H54 (cell line): ENCODE measurements around the gene TUBB3.
"Not testable (repeated sequence)": the region's sequence is repeated elsewhere in the genome, so short reads cannot be mapped to it uniquely, and the experiment has no call there.

Experiments
- DNase-seq: peaks from one replicate; pipeline ENCODE4 v3.0.0; 2011; ENCODE audit warnings: low spot score, mixed read lengths; ENCODE audit not compliant: insufficient read length
- FAIRE-seq: peaks from 3 replicates; lab custom pipeline; 2011; peaks lifted over from hg19 to GRCh38; lab: Jason Lieb, UNC
- POLR2A ChIP-seq: IDR thresholded peaks from 2 replicates; pipeline ENCODE4 v1.6.1; 2011; ENCODE audit warnings: low read depth, mild to moderate bottlenecking, low read length

Gene TUBB3

DNA sequence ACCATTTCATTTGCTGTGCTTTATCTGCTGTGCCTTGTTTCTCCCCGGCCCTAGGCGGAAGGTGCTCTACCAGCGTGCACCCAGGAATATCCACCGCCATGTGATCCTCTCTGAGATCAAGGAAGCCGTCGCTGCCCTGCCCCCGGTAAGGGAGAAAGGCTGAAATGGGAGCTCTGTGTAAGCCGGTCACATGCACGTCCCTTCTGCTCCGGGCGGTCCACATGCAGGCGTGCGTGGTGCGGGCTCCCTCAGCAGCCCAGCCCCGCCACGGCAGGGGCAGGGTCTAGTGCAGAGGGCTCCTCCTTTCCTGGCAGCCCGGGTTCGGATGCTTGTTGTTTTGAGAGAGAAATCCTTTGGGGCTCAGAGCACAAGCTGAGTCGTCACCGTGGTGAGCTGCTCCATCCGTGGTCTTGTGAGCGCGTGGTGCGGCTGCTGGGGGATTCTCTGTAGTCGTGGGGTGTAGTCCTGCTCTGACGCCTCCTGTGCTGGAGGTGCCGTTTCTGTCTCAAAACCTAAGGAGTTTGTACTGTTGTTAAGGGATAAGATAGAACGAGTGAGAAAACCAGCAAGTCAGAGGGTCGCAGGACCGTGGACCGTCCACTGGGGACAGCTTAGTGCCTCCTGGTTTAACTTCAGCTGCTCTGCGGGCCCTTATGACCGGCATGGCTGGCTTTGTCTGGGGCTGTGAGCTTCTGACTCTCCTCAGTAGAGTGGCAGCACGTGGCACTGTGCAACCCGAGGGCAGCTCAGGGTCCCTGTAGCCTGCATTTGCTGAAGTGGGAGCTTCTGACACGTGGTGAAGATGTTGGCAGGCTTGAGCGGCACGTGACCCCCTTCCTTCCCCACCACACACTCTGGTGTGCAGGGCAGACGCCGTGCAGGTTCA lies 16.8 kb upstream of the TUBB3 start:
- FAIRE-seq (no peak), DNase-seq (no peak)
- TF ChIP-seq POLR2A = no peak

DNA sequence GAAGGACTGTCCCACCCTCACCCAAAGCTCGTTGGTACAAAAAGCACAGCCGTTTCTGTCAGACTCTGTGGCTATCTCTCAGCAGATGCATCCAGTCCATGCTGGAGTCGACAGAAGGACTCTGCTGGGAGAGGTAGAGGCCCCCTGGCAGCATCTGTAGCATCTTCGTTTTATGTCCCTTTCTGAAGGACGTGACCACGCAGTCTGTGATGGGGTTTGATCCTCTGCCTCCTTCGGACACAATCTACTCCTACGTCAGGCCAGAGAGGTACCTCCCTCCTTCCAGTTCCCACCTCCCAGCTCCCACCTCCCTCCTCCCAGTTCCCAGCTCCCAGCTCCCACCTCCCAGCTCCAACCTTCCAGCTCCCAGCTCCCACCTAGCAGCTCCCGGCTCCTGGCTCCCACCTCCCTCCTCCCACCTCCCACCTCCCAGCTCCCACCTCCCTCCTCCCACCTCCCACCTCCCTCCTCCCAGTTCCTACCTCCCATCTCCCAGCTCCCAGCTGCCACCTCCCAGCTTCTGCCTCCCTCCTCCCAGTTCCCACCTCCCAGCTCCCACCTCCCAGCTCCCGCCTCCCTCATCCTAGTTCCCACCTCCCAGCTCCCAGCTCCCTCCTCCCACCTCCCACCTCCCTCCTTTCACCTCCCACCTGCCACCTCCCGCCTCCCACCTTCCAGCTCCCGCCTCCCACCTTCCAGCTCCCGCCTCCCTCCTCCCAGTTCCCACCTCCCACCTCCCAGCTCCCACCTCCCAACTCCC lies 15.9 kb upstream of the TUBB3 start:
- FAIRE-seq = no peak
- DNase-seq = no peak

DNA sequence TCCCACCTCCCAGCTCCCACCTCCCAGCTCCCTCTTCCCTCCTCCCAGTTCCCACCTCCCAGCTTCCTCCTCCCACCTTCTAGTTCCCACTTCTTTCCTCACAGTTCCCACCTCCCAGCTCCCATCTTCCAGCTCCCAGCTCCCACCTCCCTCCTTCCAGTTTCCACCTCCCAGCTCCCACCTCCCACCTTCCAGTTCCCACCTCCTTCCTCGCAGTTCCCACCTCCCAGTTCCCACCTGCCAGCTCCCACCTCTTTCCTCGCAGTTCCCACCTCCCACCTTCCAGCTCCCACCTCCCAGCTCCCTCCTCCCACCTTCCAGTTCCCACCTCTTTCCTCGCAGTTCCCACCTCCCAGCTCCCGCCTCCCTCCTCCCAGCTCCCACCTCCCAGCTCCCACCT lies 14.9 kb upstream of the TUBB3 start:
- TF ChIP-seq POLR2A = no peak
- FAIRE-seq (no peak), DNase-seq (no peak)

More for the DNA sequence above, 15.9 kb upstream of the TUBB3 start:
- no peak for TF ChIP-seq POLR2A

GRCh38 chr16:89909777-89910716 lies 13.1 kb upstream of the TUBB3 start:
- peak; percentile 95 for DNase-seq
- FAIRE-seq = no peak
- no peak for TF ChIP-seq POLR2A

- no peak for DNase-seq
- FAIRE-seq = no peak
- TF ChIP-seq POLR2A = no peak
These were observed 12.3 kb upstream of the TUBB3 start for GRCh38 chr16:89910717-89911354.

DNA sequence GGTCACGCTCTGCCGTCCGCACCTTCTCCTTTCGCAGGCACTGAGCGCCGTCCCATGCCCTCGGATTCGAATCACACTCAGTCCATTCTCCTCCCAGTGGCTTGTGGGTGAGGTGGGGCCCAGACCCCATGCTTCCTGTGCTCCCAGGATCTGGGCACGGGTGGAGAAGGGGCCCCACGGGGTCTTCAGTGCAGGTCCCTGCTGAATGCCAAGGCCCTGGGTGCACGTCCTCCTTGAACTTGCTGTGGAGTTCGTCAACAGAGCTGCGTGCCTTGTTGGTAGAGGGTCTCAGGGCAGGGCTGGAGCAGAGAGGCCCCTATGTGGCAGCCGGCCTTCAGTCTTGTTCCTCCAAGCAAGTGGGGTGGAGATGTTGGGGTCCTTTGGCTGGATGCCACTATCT lies 11.8 kb upstream of the TUBB3 start:
- no peak for TF ChIP-seq POLR2A
- DNase-seq (no peak), FAIRE-seq (no peak)

- no peak for TF ChIP-seq POLR2A
- FAIRE-seq (no peak), DNase-seq (no peak)
These were observed 11.0 kb upstream of the TUBB3 start for GRCh38 chr16:89912143-89912542.

- TF ChIP-seq POLR2A = no peak
- DNase-seq (no peak), FAIRE-seq (no peak)
These were observed 10.5 kb upstream of the TUBB3 start for GRCh38 chr16:89912627-89913026.

GRCh38 chr16:89913408-89914387 lies 9.4 kb upstream of the TUBB3 start:
- no peak for DNase-seq
- no peak for FAIRE-seq
- TF ChIP-seq POLR2A = no peak

DNA sequence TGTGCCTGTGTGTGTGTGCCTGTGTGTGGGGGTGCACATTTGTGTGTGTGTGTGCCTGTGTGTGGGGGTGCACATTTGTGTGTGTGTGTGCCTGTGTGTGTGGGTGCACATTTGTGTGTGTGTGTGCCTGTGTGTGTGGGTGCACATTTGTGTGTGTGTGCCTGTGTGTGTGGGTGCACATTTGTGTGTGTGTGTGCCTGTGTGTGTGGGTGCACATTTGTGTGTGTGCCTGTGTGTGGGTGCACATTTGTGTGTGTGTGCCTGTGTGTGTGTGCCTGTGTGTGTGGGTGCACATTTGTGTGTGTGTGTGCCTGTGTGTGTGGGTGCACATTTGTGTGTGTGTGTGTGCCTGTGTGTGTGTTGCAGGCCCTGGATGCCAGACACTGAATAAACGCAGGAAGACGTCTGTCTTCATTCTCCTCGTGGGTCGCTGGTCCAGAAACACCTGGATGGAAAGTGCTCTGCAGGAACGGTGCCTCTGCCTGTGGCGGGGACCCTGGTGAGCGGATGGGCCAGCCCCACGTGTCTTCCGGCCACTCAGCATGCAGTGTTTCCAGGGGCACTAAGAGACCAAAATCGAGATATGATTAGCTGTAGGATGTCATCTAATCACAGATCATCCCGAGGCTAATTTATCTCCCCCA lies 8.4 kb upstream of the TUBB3 start:
- DNase-seq, FAIRE-seq: not testable (repeated sequence)

GRCh38 chr16:89915303-89916232 lies 7.6 kb upstream of the TUBB3 start:
- TF ChIP-seq POLR2A = no peak
- no peak for FAIRE-seq
- DNase-seq = no peak
